ENCODE measurements around the gene PIWIL1.

The PIWIL1 gene

DNA sequence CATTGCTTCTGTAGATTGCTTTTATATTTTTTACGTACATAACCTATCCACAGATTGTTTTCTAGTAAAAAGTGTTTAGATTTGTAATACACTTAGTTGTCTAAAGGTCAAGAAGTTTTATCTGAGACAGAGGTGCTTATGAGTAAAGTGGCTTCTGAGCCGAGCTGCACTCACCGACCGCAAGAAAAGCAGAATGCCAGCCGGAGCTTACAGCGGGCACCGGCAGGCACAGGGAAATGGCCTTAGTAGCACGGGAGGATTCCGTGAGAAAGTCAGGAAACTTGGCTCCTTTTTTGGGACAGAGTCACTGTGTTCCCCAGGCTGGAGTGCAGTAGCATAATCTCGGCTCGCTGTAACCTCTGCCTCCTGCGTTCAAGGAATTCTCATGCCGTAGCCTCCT lies 29.8 kb downstream of the PIWIL1 start:
- TF ChIP-seq, protein P1, sequence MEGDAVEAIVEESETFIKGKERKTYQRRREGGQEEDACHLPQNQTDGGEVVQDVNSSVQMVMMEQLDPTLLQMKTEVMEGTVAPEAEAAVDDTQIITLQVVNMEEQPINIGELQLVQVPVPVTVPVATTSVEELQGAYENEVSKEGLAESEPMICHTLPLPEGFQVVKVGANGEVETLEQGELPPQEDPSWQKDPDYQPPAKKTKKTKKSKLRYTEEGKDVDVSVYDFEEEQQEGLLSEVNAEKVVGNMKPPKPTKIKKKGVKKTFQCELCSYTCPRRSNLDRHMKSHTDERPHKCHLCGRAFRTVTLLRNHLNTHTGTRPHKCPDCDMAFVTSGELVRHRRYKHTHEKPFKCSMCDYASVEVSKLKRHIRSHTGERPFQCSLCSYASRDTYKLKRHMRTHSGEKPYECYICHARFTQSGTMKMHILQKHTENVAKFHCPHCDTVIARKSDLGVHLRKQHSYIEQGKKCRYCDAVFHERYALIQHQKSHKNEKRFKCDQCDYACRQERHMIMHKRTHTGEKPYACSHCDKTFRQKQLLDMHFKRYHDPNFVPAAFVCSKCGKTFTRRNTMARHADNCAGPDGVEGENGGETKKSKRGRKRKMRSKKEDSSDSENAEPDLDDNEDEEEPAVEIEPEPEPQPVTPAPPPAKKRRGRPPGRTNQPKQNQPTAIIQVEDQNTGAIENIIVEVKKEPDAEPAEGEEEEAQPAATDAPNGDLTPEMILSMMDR (IDR thresholded peaks at IDR 0.05; ENCODE audit: low read depth, low read length): no peak
- no peaks in the 10 kb centered on the region for H3K36me3 ChIP-seq
- no peaks in the 10 kb centered on the region for H3K9me3 ChIP-seq (ENCODE audit: severe bottlenecking)
- no peak for DNase-seq
- no peak overlapping the region for H3K4me3 ChIP-seq (ENCODE audit: low read depth, low read length)
- no peak overlapping the region for H3K27ac ChIP-seq
- no peaks in the 10 kb centered on the region for H3K27me3 ChIP-seq (ENCODE audit: insufficient read depth, low read depth, severe bottlenecking)

DNA sequence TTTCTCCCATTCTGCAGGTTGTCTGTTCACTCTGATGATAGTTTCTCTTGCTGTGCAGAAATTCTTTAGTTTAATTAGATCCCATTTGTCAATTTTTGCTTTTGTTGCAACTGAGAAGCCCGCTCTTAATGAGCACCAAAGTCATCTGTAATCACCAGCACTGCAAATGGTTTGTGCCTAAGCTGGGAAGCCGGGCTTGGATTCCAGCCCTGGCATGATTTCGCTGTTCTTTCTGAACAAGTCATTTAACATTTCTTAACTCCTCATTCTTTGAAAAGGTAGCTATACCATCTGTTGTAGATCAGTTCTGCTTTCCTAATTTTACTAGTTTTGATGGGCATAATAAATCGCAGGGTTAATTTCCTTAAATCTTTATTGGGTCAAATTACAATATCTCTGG lies 32.1 kb downstream of the PIWIL1 start:
- H3K4me3 ChIP-seq (ENCODE audit: low read depth, low read length): no peak overlapping the region
- TF ChIP-seq, protein P1 (IDR thresholded peaks at IDR 0.05; ENCODE audit: low read depth, low read length): no peak
- H3K27ac ChIP-seq: no peak overlapping the region
- H3K27me3 ChIP-seq (ENCODE audit: insufficient read depth, low read depth, severe bottlenecking): no peaks in the 10 kb centered on the region
- H3K36me3 ChIP-seq: no peaks in the 10 kb centered on the region
- no peak for DNase-seq
- no peaks in the 10 kb centered on the region for H3K9me3 ChIP-seq (ENCODE audit: severe bottlenecking)

DNA sequence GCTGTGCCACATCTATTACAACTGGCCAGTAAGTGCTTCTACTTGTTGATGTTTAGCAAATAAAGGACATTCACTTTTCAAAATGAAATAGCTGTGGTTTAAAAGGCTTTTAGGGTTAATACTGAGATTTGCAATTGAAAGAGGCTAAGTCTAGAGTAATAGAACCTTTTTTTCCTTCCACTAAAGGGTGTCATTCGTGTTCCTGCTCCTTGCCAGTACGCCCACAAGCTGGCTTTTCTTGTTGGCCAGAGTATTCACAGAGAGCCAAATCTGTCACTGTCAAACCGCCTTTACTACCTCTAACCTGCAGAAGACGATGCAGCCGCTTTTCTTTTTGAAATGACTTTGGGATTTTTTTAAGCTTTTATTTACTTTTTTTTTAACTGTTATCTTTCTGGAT lies 33.6 kb downstream of the PIWIL1 start:
- H3K27me3 ChIP-seq (ENCODE audit: insufficient read depth, low read depth, severe bottlenecking): no peaks in the 10 kb centered on the region
- no peak overlapping the region for H3K4me3 ChIP-seq (ENCODE audit: low read depth, low read length)
- no peak overlapping the region for H3K27ac ChIP-seq
- DNase-seq: no peak
- no peaks in the 10 kb centered on the region for H3K36me3 ChIP-seq
- TF ChIP-seq, protein P1 (IDR thresholded peaks at IDR 0.05; ENCODE audit: low read depth, low read length): no peak
- no peaks in the 10 kb centered on the region for H3K9me3 ChIP-seq (ENCODE audit: severe bottlenecking)

DNA sequence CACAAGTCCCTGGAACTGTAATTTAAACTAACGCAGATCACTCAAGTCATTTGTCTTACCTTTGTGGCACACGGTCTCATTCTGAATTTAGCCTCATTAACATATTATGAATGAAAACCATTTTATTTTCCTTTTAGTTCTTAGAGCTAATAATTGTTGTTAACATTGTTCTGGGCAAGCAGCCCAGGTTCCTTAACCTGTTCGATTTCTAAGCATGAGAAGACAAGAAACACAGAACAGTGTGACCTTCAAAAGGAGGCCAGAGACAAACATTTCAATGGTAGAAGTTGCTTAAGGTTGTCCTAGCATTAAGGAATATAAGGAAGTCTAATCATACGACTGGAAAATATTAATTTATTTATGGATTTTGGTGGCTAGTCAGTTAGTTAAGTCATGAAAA lies 35.2 kb downstream of the PIWIL1 start:
- Histone ChIP-seq H3K27me3 (ENCODE audit: insufficient read depth, low read depth, severe bottlenecking) (no peaks in the 10 kb centered on the region), H3K27ac (no peak overlapping the region), H3K36me3 (no peaks in the 10 kb centered on the region), H3K4me3 (ENCODE audit: low read depth, low read length) (no peak overlapping the region), H3K9me3 (ENCODE audit: severe bottlenecking) (no peaks in the 10 kb centered on the region)
- TF ChIP-seq, protein P1 (IDR thresholded peaks at IDR 0.05; ENCODE audit: low read depth, low read length): no peak
- DNase-seq: no peak

DNA sequence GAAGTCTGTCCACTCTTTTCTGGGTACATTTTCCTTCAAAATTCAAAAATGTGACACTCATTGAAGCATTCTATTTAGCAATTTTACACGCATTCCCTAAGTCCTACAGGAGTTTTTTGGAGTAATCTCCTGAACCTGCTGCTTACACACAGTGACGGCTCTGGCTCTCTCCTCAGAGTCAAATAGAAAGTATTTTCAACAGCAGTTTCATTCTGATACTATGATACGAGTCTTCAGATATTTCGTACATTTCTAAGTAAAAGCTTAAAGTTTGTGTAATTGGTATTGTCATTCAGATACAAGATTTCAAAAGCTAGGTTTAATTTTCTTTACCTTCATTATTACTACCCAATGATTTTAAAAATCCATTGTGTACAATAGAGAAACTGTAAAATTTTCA lies 36.4 kb downstream of the PIWIL1 start:
- DNase-seq: no peak

More for the DNA sequence above, 36.4 kb downstream of the PIWIL1 start:
- no peak overlapping the region for H3K4me3 ChIP-seq (ENCODE audit: low read depth, low read length)
- no peak overlapping the region for H3K27ac ChIP-seq
- no peaks in the 10 kb centered on the region for H3K27me3 ChIP-seq (ENCODE audit: insufficient read depth, low read depth, severe bottlenecking)
- H3K9me3 ChIP-seq (ENCODE audit: severe bottlenecking): no peaks in the 10 kb centered on the region
- no peaks in the 10 kb centered on the region for H3K36me3 ChIP-seq
- TF ChIP-seq, protein P1 (IDR thresholded peaks at IDR 0.05; ENCODE audit: low read depth, low read length): no peak

Measured in WERI-Rb-1 (cell line).